GOT3 (cell line): ENCODE results near the gene ZFPM1.

Source experiments
- DNase-seq: peaks from one replicate; lab custom pipeline; 2025; ENCODE audit warnings: mixed read lengths; lab: John Stamatoyannopoulos, UW

ZFPM1 gene

DNA sequence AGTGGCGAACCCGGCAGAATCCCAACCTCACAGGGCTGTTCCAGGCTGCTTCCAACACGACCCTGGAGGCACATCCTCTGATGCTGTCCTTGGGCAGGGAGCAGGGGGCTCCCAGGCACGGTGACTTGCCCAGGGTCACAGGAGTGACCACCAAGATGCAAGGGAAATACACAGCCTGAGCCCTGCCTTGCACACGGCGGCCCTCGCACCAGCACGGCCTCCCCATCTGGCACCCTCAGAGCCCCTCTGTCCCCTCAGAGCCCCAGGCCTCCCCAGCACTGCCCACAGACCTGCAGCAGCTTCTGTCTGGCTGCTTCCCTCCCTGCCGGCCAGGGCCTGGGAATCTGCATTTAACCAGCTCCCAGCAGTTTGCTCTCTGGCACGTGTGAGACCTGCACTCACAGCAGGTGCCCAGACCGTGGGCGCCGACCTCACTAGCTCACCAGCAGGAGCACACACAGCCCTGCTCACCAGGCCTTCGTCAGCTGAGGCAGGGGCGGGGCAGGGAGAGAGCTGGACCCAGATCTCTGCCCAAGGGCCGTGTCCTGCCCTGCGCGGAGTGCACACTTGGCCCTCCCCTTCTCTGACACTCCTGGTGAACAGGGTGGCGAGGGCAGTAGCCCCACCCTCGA is 87.4 kb downstream of the ZFPM1 start:
- no peak for DNase-seq

DNA sequence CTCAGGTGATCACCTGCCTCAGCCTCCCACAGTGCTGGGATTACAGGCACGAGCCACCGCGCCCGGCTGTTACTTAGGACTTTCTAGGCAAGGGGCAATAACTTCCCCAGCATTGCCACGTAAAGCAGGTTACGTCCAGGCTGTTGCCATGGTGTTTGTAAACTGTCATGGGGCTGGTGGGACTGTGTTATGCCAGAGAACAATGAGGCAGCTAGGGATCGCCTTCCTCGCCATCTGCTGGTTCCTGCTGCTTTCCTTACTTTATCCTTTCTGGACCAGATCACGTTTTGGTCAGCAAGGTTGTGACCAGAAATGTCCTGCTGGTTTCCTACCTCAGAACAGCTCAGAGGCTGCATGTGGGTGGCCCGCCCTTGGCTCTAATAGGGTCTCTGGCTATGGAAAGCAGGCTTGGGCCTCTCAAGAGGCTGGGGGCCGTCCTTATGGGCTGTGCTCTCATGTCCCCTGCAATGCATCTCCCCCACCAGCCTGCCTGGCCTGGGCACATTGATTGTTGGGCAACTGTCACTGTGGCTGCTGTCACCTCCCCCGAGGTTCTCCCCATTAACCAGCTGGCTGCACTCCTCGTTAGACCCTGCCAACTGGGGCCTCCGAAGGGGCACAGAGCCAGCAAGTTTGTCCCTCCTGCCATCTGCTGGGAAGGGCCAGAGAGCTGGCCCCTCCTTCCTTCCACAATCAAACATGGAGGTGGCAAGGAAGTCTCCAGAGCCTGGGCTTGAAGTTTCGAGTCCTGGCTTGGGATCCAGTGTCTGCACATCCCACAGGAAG is 88.9 kb downstream of the ZFPM1 start:
- DNase-seq: no peak

DNA sequence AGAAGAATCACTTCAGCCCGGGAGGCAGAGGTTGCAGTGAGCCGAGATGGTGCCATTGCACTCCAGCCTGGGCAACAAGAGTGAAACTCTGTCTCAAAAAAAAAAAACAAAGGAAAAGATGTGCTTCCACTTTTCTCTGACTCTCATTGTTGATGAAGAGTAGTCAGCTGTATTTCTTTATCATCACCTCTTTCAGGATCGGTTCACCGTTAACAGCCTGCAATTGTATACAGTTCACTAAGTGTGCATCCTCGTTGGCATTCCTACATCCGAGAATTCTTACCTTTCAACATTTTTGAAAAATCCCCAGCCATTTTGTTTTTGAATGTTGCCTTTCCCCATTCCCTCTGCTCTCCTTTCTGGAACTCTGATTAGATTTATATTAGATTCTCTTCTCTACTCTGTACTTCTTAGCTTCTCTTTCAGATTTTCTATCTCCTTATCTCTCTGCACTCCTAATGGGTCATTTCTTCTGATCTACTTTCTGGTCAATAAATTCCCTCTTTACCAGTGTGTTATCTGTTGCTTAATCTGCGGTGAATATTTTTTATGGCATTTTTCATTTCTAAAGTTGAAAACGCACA is 90.2 kb downstream of the ZFPM1 start:
- DNase-seq: no peak

DNA sequence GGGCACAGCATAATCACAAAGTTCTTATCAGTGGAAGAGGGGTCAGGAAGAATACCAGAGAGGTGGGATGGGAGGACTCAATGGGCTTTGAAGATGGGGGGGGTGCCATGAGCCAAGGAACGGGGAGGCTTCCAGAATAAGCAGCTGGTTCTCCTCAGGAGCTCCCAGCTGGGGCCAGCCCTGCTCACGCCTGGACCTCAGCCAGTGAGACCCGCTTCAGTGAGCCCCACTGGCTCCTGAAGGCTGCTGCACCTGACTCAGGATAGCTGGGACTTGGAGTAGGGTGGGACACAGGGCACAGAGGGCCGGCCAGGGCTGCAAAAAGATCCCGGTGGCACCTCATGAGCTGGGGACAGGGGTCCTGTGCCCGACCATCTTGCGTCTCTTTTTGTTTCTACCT is 92.7 kb downstream of the ZFPM1 start:
- no peak for DNase-seq

DNA sequence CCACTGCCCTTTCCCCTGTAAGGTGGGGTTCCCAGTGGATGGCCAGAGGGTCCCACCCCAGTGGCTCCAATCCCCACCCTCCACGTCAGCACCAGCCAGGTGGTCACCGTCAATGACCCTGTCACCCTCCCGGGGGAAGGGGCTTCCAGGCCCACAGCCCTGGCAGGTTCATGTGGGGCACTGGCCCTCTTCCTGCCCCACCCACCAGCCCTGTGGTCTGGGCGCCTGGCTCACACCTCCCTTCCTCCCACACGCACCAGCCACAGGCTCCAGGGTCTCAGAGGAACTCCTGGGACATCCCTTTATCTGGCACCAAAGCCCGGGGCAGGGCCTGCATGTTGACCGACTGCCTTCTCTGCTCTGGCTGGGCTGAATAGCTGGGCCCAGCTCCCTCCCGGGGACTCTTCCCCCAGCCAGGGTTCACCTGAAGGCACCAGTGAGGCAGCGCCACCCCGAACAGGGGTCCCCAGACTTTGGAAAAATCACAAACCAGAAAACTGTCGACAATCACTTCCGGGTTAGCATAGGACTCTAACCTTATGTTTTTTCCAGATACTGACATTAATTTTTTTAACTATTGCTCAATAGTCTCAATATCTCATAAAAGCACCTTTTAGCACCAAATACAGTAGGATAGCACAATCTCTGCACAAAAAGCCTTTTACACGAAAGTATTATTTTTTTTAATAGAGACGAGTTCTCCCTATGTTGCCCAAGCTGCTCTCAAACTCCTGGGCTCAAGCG is 95.2 kb downstream of the ZFPM1 start:
- DNase-seq: no peak

DNA sequence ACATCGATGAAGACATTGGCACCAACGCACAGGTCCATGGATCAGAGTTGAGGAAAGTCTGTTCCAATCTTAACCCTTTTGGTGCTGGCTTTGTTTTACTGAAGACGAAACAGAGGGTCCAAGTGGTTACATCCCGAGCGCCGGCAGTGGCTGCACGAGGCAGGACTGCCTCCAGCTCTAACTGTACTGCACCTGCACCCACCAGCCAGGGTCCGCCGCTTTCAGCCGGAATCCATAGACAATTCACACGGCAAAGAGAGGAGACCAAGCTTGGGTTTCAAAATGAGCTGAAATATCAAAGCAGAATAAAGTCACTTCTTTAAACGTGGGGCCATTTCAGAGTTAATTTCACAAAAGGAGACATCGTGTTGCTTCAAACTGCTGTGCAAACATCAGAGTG is 95.9 kb downstream of the ZFPM1 start:
- DNase-seq: no peak

DNA sequence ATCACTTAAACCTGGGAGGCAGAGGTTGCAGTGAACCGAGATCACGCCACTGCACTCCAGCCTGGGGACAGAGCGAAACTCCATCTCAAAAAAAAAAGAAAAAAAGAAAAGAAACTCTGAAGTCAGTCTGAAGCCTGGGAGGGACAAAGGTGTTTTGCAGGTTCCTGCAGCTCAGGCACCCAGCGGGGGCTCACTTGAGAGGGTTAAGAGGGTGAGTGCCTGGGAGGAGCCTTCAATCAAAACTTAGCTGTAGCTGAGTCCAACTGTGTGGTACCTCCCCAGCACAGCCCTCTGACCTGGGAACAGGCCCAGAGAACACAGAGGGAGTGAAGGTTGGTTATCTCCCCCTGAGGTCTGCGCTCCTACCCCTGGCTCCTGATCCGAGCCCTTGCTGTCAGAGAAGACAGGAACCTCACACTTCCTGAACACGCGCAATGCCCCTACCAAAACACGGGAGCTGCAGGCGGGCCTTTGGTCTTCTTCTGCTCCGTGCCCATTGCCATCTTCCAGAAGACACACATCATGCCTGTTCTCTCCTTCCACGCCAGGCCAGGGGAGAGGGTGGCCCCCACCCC is 96.7 kb downstream of the ZFPM1 start:
- no peak for DNase-seq

DNA sequence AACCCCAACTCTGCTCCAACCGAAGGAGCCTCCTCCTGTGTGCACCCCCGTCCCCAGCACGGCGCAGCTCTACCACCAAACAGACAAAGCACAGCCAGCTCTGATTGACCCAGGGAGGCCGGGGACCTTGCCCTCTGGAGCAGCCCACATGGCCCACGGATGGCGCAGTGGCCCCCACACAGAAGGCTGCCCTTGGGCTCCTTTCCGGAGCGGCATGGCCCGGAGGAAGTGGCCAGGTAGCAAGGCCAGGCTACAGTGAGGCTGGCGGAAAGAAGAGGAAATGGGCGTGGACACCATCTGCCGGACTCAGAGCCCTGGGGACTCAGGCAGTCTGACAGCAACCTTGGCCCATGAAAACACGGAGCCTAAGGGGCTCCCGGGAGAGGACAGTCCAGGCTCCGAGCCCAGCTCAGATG is 97.2 kb downstream of the ZFPM1 start:
- no peak for DNase-seq

DNA sequence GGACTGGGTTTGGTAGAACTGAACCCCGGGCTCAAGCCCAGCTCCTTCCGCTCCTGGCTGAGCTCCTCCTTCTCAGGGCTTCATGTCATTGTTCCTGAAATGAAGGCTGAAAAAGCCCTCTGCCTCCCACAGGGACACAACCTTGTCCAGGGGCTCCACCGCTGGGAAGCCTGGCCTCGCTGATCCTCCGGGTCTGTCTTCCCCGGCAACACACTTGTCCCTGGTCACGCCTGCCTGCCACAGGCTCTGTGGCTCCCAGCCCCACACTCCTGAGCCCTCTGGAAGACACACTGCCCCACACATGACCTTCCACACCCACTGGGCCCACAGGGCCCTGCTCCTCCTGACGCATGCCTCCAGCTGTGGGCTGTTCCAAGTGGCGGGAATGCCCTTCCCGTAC is 99.1 kb downstream of the ZFPM1 start:
- no peak for DNase-seq

DNA sequence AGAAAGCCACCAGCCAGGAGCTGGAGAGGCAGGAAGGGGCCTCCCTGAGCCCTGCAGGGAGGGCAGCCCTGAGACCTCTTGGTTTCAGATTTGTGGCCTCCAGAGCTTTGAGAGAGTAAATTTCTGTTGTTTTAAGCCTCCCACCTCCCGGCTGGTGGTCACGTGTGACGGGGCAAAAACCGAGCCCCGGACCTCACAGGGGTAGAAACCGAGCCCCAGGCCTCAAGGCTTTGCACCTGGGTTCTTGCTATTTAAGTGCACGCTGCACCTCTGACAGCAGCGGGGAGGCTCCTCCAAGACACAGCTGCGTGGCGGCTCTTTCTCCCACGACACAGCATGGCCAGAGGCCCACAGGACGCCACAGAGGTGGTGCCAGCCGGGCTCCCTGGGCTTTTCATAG is 99.7 kb downstream of the ZFPM1 start:
- no peak for DNase-seq

DNA sequence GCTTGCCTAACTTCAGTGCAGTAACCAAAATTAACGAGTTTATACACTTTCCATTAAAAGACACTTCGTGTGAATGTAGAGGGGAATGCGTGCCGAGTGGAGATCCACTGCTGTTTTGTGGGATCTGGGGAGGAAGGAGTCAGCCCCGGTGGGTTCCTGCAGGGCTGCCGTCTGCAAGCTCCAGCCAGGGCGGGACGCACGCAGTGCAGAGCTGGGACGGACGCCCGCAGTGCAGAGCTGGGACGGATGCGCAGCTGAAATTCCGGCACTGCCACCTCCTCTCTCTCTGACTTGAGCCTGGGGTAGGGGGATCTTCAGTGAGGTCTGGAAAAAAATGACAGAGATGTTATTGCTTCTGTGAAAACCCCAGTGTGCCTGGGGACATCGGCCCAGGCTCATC is 100.7 kb downstream of the ZFPM1 start:
- no peak for DNase-seq

DNA sequence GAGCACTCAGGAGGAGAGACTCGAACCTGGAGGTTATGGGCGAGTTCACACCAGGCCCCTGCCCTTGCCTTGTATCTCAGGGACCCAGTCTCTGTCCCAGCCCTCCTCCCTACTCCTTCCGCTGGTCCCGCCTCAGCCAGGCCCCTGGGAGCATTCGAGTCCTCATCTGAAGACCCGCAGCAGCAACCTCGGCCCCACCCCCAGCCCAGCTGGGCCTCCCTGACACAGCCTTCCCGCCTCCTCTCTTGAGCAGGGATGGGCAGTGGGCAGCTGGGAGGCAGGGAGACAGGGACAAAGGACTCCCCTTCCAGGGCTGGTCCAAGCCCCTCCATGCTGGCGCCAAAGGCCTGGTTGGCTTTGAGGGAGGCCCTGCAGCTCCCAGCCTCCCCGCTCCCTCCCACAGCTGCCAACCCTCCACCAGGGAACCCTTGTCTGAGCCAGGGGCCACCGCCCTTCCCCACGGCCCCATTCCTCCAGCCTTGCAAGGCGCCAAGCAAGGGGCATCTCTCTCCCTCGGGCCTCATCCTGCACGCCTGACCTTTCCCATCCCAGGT is 101.7 kb downstream of the ZFPM1 start:
- no peak for DNase-seq

DNA sequence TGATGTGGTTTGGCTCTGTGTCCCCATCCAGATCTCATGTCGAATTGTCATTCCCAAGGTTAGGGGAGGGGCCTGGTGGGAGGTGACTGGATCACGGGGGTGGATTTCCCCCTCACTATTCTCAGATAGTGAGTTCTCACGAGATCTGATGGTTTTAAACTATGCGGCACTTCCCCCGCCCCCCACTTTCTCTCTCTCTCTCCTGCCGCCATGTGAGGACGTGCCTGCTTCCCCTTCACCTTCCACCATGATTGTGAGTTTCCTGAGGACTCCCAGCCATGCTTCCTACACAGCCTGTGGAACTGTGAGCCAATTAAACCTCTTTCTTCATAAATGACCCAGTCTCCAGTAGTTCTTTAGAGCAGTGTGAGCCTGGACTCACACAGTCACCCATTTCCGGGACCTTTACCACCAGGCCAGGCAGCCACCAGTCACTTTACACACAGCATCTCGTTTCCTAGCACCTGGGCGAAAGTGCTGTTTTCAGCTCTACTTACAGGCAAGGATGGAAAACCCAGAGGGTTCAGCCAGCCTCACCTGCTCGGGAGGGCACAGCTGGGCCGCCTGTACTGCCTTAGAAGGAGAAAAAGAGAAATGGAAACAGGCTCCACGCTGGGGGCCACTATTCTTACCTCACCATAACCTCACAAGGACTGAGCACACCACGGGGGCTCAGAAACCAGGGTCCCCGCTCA is 103.4 kb downstream of the ZFPM1 start:
- no peak for DNase-seq

DNA sequence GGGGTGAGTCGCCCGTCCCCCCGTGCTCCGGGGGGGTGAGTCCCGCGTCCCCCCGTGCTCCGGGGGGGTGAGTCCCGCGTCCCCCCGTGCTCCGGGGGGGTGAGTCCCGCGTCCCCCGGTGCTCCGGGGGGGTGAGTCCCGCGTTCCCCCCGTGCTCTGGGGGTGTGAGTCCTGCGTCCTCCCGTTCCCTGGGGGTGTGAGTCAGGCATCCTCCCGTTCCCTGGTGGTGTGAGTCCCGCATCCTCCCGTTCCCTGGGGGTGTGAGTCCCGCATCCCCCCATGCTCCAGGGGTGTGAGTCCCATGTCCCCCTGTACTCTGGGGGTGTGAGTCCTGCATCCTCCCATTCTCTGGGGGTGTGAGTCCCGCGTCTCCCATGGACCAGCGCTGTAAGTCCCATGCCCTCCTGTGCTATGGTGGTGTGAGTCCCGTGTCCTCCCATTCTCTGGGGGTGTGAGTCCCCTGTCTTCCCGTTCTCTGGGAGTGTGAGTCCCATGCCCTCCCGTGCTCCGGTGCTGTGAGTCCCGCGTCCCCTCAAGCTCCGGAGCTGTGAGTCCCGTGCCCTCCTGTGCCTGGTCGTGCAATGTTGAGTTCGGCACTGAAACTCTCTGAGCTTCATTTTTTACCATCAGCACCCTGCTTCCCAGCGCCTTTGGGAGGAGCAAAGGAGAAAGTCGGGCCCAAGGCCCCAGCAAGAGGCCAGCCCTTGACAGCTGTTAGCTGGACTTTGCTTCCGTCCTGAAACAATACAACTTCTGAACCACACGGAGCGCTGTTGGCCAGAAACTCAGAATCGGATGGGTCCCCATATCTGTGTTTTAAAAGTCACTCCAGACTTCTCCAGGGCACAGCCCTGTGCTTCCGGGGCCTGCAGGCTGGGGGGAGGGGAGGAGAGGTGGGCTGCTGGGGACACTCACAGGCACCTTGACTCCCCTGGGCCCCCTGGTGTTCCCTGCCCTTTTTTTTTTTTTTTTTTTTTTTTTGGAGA is 105.7 kb downstream of the ZFPM1 start:
- no peak for DNase-seq

DNA sequence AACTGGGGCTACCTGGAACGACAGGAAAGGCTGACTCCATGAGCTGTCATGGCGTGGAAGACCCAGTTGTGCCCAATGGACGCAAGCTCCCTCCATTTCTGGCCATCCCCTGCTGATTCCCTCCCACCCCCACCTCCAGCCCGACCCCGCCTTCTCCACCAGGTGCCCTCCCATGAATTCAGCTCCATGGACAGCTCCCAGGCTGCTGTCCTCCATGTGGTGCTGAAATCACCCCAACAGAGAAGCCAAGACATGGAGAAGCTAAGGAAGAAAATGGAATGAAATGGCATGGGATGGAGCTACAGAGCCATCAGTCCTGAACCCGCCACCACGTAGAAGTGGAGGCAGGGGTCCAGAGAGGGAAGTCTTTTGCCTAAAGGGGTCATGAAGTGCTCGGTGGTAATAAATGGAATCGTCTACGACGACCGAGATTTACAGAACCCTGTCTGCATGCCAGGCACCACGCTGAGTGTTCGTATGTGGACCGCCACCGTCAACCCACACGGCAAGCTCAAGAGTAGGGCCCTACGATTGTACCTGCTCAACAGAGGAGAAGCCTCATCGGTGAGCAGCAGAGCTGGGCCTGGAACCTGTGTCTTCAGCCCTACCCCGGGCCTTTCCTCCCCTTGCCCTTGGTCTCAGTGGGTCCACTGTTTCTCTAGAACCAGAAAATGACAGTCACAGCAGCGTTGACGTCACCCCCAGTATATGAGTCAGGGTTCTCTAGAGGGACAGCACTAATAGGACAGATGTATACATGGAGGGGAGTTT is 107.8 kb downstream of the ZFPM1 start:
- no peak for DNase-seq

DNA sequence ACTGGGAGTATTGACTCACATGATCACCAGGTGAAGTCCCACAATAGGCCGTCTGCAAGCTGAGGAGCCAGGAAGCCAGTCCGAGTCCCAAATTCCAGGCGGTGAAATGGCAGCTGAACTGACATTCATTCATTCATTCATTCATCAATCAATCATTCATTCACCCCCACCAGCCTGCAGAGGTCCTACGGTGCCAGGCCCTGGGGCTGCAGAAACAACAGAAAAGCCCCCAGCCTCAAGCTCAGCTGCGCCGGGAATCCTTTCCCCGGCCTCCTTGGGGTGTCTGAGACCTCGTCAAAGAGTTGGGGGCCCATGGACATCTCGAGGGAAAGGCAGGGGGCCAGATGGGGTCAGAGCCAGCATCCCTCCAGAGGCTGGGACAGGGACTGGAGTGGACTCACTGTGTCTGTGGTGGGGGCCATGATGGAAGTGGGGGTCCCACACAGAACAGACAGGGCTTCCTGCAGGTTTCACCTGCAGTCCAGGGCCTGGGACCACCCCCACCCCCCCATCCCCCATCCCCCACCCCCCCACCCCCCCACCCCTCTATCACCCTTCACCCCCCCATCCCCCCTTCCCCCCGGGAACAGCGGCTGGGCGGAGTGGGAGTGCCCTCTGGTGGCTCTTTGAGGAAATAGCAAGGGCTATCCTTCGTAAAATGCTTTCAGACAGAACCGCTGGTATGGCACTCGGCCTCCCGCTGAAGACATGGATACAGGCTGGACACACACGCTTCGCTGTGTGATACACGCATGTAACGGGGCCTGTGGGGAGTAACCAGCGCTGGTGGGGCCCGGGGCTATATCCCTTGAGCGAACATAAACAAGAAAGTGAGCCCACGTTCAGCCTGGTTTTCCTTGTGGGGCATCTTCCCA is 108.6 kb downstream of the ZFPM1 start:
- no peak for DNase-seq

DNA sequence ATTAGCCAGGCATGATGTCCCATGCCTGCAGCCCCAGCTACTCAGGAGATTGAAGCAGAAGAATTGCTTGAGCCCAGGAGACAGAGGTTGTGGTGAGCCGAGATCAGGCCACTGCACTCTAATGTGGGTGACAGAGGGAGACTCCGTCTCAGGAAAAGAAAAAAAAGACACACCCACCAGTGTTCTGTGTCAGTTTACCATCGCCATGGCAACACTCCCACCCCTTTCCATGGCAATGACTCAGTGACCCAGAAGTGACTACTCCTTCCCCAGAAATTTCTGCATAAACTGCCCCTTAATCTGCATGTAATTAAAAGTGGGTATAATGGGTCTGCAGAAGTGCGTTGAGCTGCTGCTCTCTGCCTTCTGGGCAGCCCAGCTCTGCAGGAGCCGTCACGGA is 113.1 kb downstream of the ZFPM1 start:
- DNase-seq: peak; percentile 22
